ENCODE measurements around the gene GPR101. TPM values are rescaled to one million over a fixed set of nuclear protein-coding genes. Genes with fewer than 3 reads are reported as not detected.

The GPR101 gene
- total RNA-seq, 1 donor from 2014 or later, result not detected

DNA sequence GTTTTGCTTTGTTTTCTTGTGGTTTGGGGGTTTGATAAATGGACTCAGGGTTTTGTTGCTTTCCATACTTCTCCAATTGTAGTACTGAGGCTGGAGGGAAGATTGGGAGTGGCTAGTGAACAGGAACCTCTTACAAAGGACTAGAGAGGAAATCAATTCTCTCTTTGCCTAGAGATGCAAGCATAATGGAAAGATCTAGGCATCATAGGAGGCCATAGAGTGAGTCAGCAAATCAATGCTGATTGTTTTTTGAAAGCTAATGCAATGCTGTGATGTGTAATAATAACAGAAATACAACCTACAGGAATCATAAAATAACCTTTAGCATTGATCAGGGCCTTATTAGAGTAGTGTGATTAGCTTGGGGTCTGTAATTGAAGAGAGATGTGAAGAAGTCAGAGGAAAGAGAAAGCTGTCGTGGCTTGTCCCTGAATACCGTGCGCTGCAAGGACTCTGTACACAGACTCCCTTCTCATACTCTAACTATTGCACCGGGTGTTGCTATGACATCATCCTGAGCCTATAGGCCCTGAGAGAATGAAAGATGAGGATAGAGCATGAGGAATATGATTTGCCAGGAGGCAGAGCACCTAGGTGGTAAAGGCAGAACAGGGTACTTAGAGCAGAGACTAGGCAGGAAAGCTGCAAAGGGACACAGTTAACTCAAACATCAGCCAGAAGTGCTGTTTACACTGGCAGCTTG, 29.3 kb upstream of the GPR101 start:
- TF ChIP-seq, protein P1, sequence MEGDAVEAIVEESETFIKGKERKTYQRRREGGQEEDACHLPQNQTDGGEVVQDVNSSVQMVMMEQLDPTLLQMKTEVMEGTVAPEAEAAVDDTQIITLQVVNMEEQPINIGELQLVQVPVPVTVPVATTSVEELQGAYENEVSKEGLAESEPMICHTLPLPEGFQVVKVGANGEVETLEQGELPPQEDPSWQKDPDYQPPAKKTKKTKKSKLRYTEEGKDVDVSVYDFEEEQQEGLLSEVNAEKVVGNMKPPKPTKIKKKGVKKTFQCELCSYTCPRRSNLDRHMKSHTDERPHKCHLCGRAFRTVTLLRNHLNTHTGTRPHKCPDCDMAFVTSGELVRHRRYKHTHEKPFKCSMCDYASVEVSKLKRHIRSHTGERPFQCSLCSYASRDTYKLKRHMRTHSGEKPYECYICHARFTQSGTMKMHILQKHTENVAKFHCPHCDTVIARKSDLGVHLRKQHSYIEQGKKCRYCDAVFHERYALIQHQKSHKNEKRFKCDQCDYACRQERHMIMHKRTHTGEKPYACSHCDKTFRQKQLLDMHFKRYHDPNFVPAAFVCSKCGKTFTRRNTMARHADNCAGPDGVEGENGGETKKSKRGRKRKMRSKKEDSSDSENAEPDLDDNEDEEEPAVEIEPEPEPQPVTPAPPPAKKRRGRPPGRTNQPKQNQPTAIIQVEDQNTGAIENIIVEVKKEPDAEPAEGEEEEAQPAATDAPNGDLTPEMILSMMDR (IDR thresholded peaks at IDR 0.05), result no peak
- Mint-ChIP-seq H3K27me3 (ENCODE audit: unreplicated experiment) (no peaks in the 10 kb centered on the region), H3K4me3 (ENCODE audit: unreplicated experiment) (no peak overlapping the region), H3K9me3 (ENCODE audit: unreplicated experiment) (peaks cover 5% of the 10 kb centered on the region), H3K27ac (ENCODE audit: unreplicated experiment) (no peak overlapping the region), H3K36me3 (ENCODE audit: unreplicated experiment) (no peaks in the 10 kb centered on the region), H3K4me1 (ENCODE audit: unreplicated experiment) (no peaks in the 10 kb centered on the region)
- DNase-seq (ENCODE audit: extremely low spot score, unreplicated experiment), result no peak

DNA sequence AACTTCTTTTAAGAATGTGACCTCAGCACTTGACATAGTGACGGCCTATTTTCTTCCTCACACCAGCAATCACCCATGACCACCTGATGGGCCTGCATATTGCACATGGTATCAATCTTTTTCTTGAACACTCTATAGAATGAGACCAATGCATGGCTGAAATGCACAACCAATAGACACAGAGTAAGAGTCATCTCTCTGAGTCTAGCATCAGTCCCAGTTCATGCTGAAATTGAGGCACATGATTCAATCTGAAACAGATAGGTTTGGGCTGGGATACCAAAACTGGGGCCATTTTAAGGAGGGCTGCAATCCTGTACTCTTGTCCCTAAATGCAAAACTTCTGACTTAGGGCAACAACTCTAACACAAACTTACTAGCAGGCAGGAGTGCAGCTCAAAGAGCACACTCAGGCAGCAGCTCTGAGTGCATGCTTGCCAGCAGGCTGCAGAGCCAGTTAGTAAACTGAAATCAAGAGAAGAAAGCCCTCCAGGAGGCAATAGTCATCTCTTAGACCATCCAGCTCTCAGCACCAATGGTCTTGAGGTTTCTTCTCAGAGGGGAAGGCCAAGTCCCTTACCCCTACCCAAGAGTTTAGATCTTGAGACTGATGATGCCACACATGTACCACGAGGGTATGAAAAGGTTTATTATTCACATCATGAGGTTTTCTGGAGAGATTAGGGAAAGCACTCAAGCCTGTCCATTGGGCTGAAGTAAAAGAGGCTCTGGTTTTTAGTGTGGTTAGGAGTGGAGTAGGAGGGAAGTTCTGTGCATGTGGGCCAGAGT, 24.7 kb upstream of the GPR101 start:
- Mint-ChIP-seq H3K9me3 (ENCODE audit: unreplicated experiment) (peaks cover 5% of the 10 kb centered on the region), H3K36me3 (ENCODE audit: unreplicated experiment) (no peaks in the 10 kb centered on the region), H3K4me3 (ENCODE audit: unreplicated experiment) (no peak overlapping the region), H3K27me3 (ENCODE audit: unreplicated experiment) (peaks cover 21% of the 10 kb centered on the region), H3K27ac (ENCODE audit: unreplicated experiment) (no peak overlapping the region), H3K4me1 (ENCODE audit: unreplicated experiment) (no peaks in the 10 kb centered on the region)
- no peak for DNase-seq (ENCODE audit: extremely low spot score, unreplicated experiment)
- TF ChIP-seq, protein P1 (IDR thresholded peaks at IDR 0.05), result no peak

DNA sequence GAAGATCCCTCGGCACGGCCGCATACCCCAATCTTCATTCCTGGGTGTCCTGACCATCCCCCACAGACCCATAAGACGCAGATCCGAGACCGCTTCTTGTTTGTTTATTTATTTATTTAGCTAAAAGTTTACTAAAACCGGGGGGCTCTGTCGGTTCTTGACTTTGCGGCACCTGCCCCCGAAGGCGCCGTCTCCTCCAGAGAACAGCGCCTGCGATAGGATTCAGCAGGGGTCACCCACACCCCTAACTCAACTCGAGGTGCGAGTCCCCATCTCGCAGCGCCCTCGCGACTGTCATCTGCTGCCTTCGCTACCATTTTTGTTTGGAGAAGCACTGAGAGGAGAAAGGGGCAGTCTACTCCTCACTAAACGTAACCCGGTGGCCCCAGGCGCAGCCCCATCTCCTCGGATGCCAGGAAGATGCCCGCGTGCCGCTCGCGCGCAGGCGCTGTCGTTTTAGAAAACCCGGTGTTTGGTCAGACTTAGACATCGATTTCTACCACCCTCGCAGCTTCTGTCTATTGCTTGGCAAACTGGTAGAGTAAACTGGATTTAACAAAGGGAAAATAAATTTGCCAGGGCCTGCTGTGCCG, 18.9 kb upstream of the GPR101 start:
- no peaks in the 10 kb centered on the region for H3K36me3 Mint-ChIP-seq (ENCODE audit: unreplicated experiment)
- no peak for DNase-seq (ENCODE audit: extremely low spot score, unreplicated experiment)
- H3K27me3 Mint-ChIP-seq (ENCODE audit: unreplicated experiment), result peaks cover 45% of the 10 kb centered on the region
- peak overlapping the region; percentile 80 for H3K4me3 Mint-ChIP-seq (ENCODE audit: unreplicated experiment)
- peaks cover 8% of the 10 kb centered on the region for H3K4me1 Mint-ChIP-seq (ENCODE audit: unreplicated experiment)
- TF ChIP-seq, protein P1 (IDR thresholded peaks at IDR 0.05), result no peak
- H3K9me3 Mint-ChIP-seq (ENCODE audit: unreplicated experiment), result no peaks in the 10 kb centered on the region
- no peak overlapping the region for H3K27ac Mint-ChIP-seq (ENCODE audit: unreplicated experiment)

DNA sequence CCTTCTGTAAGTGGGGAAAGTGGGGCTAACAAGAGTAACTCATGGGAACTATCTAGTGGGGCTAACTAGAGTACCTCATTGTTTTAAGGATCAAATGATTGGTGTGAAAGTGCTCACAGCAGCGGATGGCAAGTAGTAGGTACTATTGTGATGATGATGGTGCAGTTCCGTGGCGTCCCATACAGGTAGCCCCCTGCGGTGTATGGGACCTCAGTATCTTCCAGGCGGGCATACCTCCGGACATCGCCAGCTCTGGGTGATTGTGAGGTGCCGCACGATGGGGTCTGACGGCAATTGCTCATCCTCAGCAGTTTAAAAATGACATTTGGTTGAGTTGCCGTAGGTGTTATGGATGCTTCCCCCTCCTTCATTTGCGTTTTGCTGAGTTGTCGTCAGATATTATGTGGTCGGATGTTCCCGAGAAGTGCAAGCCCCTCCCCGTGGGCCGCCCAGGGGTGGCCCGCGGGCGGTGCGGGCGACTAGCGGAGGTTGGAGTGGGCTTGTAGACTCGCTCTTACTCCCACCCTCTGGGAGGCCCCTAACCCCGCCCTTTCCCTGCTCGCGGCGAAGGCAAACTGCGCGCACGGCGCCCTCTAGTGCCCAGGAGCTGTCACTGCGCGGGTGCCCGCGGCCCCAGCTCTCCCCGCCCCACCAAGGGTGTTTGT, 18.3 kb upstream of the GPR101 start:
- TF ChIP-seq, protein P1 (IDR thresholded peaks at IDR 0.05), result peak; percentile 86
- DNase-seq (ENCODE audit: extremely low spot score, unreplicated experiment), result peak; percentile 90
- Mint-ChIP-seq H3K36me3 (ENCODE audit: unreplicated experiment) (no peaks in the 10 kb centered on the region), H3K27ac (ENCODE audit: unreplicated experiment) (no peak overlapping the region), H3K9me3 (ENCODE audit: unreplicated experiment) (peaks cover under 1% of the 10 kb centered on the region), H3K27me3 (ENCODE audit: unreplicated experiment) (peaks cover 45% of the 10 kb centered on the region), H3K4me1 (ENCODE audit: unreplicated experiment) (peaks cover 8% of the 10 kb centered on the region), H3K4me3 (ENCODE audit: unreplicated experiment) (peak overlapping the region; percentile 80)
